ENCODE results near the gene PRR14.

PRR14 gene

DNA sequence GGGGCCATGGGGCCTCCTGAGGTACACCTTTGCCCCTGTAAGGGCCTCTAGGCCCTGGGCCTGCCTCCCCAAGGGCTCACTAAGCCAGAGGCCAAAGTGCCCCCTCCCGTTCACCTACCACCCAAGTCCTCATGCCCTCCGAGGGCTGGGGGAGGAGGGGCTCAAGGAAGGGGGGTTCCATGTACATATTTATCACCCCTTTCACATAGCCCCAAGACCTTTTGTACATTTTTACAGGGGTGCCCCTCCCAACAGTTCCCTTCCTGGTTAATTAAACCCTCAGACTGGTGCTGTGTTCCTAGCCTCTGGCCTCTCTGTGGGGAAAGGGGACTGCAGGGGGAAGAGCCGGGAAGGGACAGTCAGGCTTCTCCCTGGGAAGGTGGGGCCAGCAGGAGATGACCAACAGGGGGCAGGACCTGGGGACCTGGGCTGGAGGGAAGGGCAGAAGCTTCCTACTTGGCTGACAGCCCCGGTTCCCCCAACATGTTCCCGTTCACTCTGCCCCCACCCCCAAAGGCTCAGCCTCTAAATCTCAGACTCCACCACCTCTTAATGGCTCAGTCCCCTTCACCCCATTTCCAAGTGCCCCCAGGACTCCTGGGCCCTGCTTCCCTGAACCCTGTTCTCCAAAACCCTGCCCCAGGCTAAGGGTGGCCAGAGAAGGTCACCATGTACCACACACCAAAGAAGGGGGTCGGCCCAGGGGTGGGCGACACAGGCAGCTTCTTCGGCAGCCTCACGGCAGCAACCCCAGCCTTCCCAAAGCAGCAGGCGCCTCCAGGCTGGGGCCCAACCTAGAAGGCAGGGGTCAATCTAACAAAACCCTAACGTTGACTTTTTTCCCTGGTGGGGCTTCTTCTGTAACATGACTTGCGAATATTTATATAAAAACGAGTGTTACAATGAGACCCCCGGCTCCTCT is 19.4 kb downstream of the PRR14 start:
- no peak for DNase-seq (ENCODE audit: low read depth)
- TF ChIP-seq, protein P1, sequence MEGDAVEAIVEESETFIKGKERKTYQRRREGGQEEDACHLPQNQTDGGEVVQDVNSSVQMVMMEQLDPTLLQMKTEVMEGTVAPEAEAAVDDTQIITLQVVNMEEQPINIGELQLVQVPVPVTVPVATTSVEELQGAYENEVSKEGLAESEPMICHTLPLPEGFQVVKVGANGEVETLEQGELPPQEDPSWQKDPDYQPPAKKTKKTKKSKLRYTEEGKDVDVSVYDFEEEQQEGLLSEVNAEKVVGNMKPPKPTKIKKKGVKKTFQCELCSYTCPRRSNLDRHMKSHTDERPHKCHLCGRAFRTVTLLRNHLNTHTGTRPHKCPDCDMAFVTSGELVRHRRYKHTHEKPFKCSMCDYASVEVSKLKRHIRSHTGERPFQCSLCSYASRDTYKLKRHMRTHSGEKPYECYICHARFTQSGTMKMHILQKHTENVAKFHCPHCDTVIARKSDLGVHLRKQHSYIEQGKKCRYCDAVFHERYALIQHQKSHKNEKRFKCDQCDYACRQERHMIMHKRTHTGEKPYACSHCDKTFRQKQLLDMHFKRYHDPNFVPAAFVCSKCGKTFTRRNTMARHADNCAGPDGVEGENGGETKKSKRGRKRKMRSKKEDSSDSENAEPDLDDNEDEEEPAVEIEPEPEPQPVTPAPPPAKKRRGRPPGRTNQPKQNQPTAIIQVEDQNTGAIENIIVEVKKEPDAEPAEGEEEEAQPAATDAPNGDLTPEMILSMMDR (conservative IDR thresholded peaks at IDR 0.05; ENCODE audit: control insufficient read depth, insufficient read depth, low read depth, low read length): no peak
- H3K4me3 ChIP-seq (ENCODE audit: control insufficient read depth, low read depth, low read length): no peak overlapping the region

DNA sequence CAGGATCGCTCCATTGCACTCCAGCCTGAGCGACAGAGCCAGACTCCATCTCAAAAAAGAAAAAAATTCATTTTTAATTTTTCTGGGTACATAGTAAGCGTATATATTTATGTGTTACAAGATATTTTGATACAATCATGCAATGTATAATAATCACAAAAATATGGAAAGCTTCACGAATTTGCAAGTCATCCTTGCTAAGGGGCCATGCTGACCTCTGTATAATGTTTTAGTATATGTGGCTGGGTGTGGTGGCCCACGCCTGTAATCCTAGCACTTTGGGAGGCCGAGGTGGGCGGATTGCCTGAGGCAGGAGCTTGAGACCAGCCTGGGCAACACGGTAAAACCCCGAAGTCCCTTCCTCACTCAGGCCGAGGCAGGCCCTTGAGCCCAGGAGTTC is 24.4 kb downstream of the PRR14 start:
- H3K4me3 ChIP-seq (ENCODE audit: control insufficient read depth, low read depth, low read length): no peak overlapping the region
- DNase-seq (ENCODE audit: low read depth): no peak
- TF ChIP-seq, protein P1 (conservative IDR thresholded peaks at IDR 0.05; ENCODE audit: control insufficient read depth, insufficient read depth, low read depth, low read length): no peak

DNA sequence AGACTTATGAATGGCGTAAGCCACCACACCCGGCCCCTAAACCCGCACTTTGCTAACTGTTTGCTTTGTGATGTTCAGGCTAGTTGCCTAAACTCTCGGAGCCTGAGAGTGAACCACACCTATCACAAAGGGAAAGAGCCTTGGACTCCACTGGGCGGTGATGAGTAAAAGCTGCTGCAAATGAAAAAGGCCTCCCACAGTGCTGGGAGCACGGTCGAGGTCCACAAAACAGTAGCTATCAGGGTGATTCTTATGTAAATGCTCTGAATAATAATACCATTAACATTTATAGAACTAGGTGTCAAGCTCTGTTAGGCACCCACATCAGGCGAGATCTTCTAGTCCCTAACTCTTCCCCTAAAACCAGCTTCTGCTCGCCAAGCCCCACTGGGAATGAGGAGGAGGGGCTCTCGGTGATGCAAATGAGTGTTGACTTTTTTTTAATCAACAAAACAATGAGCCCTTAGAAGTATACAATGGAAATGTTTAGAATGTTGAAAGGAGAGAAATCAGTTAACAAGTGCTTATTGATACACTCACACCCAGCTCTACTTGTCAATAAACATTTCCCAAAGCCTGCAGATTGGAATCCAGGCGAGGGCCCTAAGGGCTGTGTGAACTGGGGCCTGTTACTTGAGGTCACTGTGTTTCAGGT is 27.3 kb downstream of the PRR14 start:
- H3K4me3 ChIP-seq (ENCODE audit: control insufficient read depth, low read depth, low read length): no peak overlapping the region
- no peak for DNase-seq (ENCODE audit: low read depth)
- TF ChIP-seq, protein P1 (conservative IDR thresholded peaks at IDR 0.05; ENCODE audit: control insufficient read depth, insufficient read depth, low read depth, low read length): no peak

DNA sequence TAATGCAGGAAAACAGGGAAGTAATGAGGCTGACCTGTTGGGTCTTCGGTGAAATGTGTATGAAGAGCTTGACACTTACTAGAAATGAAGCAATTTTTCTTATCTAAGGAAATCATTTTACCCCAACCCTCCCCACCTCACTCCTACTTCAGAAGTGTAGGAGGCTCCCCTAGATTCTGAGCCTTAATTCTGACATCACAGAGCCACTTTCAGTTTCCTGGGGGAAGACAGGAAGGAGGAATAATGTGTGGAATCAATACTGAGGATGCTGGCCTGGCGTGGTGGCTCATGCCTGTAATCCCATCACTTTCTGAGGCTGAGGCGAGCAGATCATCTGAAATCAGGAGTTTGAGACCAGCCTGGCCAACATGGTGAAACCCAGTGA is 27.8 kb downstream of the PRR14 start:
- no peak overlapping the region for H3K4me3 ChIP-seq (ENCODE audit: control insufficient read depth, low read depth, low read length)
- DNase-seq (ENCODE audit: low read depth): no peak
- TF ChIP-seq, protein P1 (conservative IDR thresholded peaks at IDR 0.05; ENCODE audit: control insufficient read depth, insufficient read depth, low read depth, low read length): no peak

DNA sequence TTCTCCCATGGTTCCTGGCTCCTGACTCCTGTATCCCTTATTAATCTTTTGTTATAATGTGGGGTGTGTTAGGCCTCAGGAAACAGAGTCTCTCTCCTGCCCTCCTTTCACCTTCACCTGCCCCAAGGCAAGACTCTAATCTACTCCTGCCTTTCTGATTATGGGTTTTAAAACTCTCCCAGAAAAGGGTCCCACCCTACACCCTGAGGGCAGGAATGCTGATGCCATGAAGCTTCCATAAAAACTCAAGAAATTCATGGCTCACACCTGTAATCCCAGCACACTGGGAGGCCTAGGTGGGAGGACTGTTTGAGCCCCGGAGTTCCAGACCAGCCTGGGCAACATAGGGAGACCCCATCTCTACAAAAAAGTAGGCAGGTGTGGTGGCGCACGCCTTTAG is 29.6 kb downstream of the PRR14 start:
- TF ChIP-seq, protein P1 (conservative IDR thresholded peaks at IDR 0.05; ENCODE audit: control insufficient read depth, insufficient read depth, low read depth, low read length): no peak
- no peak overlapping the region for H3K4me3 ChIP-seq (ENCODE audit: control insufficient read depth, low read depth, low read length)
- no peak for DNase-seq (ENCODE audit: low read depth)

DNA sequence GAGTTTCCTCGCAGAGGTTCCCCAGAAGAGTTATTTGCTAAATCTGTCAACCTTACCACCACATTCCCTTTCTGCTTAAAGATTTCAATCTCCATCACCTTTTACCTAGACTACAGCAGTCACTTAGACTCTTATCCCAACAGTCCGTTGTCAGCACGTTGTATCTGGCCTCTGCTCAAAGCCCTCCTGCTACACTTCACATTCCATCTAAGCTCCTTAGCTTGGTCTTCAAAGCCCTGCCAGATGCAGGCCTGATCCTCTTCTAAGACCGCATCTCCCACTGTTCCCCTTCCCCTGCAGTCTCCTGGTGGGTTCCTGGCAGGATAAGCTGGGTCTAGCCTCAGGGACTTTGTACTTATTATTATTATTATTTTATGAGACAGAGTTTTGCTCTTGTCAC is 37.9 kb downstream of the PRR14 start:
- no peak overlapping the region for H3K4me3 ChIP-seq (ENCODE audit: control insufficient read depth, low read depth, low read length)
- no peak for DNase-seq (ENCODE audit: low read depth)
- TF ChIP-seq, protein P1 (conservative IDR thresholded peaks at IDR 0.05; ENCODE audit: control insufficient read depth, insufficient read depth, low read depth, low read length): no peak

All from fibroblast of mammary gland (primary cell).